GM19023 (cell line): ENCODE measurements around the gene SELENOI.
"Not testable (repeated sequence)": the region's sequence is repeated elsewhere in the genome, so short reads cannot be mapped to it uniquely, and the experiment has no call there.

Experiments used
- ATAC-seq: cut with Tn5 transposase; IDR thresholded peaks from one replicate; pipeline ENCODE4 v1.9.1; 2021; ENCODE audit warnings: mild to moderate bottlenecking, moderate library complexity; ENCODE audit not compliant: unreplicated experiment

The SELENOI gene

GRCh38 chr2:26326514-26326913 lies 19.4 kb upstream of the SELENOI start:
- no peak for ATAC-seq

- ATAC-seq = no peak
These were observed 18.4 kb upstream of the SELENOI start for GRCh38 chr2:26327291-26328272.

GRCh38 chr2:26329083-26329482 lies 16.9 kb upstream of the SELENOI start:
- ATAC-seq = not testable (repeated sequence)

- ATAC-seq = no peak
These were observed 15.8 kb upstream of the SELENOI start for GRCh38 chr2:26330114-26330549.

- no peak for ATAC-seq
These were observed 15.3 kb upstream of the SELENOI start for GRCh38 chr2:26330604-26331003.

GRCh38 chr2:26331321-26331720 lies 14.6 kb upstream of the SELENOI start:
- not testable (repeated sequence) for ATAC-seq

GRCh38 chr2:26333293-26333692 lies 12.7 kb upstream of the SELENOI start:
- no peak for ATAC-seq

- no peak for ATAC-seq
These were observed 10.7 kb upstream of the SELENOI start for GRCh38 chr2:26335231-26335630.

GRCh38 chr2:26336719-26337118 lies 9.2 kb upstream of the SELENOI start:
- ATAC-seq = no peak

GRCh38 chr2:26337298-26337697 lies 8.6 kb upstream of the SELENOI start:
- no peak for ATAC-seq

- ATAC-seq = no peak
These were observed 5.1 kb upstream of the SELENOI start for GRCh38 chr2:26340831-26341230.

- no peak for ATAC-seq
These were observed 1.2 kb upstream of the SELENOI start for GRCh38 chr2:26344581-26345282.

GRCh38 chr2:26345283-26345544 lies 729 bp upstream of the SELENOI start:
- ATAC-seq = no peak

- ATAC-seq = no peak
These were observed 611 bp downstream of the SELENOI start, which contains the start of gene ADGRF3 for GRCh38 chr2:26346454-26347053. Gene ADGRF3 (minus strand): TSS chr2:26346789. CDS start chr2:26346234, 555 bp downstream.

GRCh38 chr2:26347286-26347865 lies 1.4 kb downstream of the SELENOI start:
- no peak for ATAC-seq

- no peak for ATAC-seq
These were observed 3.7 kb downstream of the SELENOI start for GRCh38 chr2:26349690-26350089.

- ATAC-seq = no peak
These were observed 5.6 kb downstream of the SELENOI start for GRCh38 chr2:26351375-26352090.

GRCh38 chr2:26352892-26353291 lies 6.9 kb downstream of the SELENOI start:
- no peak for ATAC-seq

- ATAC-seq = not testable (repeated sequence)
These were observed 8.5 kb downstream of the SELENOI start for GRCh38 chr2:26354469-26354868.
